ENCODE results near the gene OPALIN.

The OPALIN gene

GRCh38 chr10:96387601-96388000, 28.8 kb upstream of the OPALIN start:
- Histone ChIP-seq H3K9me3 (ENCODE audit: control insufficient read depth, low read depth, low read length) (no peaks in the 10 kb centered on the region), H3K4me3 (ENCODE audit: low read length) (no peak overlapping the region), H3K4me1 (ENCODE audit: control insufficient read depth, low read depth, low read length) (no peaks in the 10 kb centered on the region), H3K36me3 (ENCODE audit: control insufficient read depth, low read depth, low read length) (no peaks in the 10 kb centered on the region), H3K27ac (ENCODE audit: low read length) (no peak overlapping the region), H3K27me3 (ENCODE audit: control insufficient read depth, insufficient read depth, low read length) (no peaks in the 10 kb centered on the region), H3K9ac (ENCODE audit: low read length) (no peak overlapping the region)

- Histone ChIP-seq H3K27me3 (ENCODE audit: control insufficient read depth, insufficient read depth, low read length) (no peaks in the 10 kb centered on the region), H3K36me3 (ENCODE audit: control insufficient read depth, low read depth, low read length) (no peaks in the 10 kb centered on the region), H3K27ac (ENCODE audit: low read length) (no peak overlapping the region), H3K9me3 (ENCODE audit: control insufficient read depth, low read depth, low read length) (no peaks in the 10 kb centered on the region), H3K4me3 (ENCODE audit: low read length) (no peak overlapping the region), H3K9ac (ENCODE audit: low read length) (no peak overlapping the region), H3K4me1 (ENCODE audit: control insufficient read depth, low read depth, low read length) (no peaks in the 10 kb centered on the region)
Measured at GRCh38 chr10:96387161-96387560, 28.4 kb upstream of the OPALIN start.

GRCh38 chr10:96384506-96384905, 25.7 kb upstream of the OPALIN start:
- Histone ChIP-seq H3K27me3 (ENCODE audit: control insufficient read depth, insufficient read depth, low read length) (no peaks in the 10 kb centered on the region), H3K4me1 (ENCODE audit: control insufficient read depth, low read depth, low read length) (no peaks in the 10 kb centered on the region), H3K27ac (ENCODE audit: low read length) (no peak overlapping the region), H3K9ac (ENCODE audit: low read length) (no peak overlapping the region), H3K4me3 (ENCODE audit: low read length) (no peak overlapping the region), H3K36me3 (ENCODE audit: control insufficient read depth, low read depth, low read length) (no peaks in the 10 kb centered on the region), H3K9me3 (ENCODE audit: control insufficient read depth, low read depth, low read length) (no peaks in the 10 kb centered on the region)

GRCh38 chr10:96380821-96381220, 22.0 kb upstream of the OPALIN start:
- Histone ChIP-seq H3K9ac (ENCODE audit: low read length) (no peak overlapping the region), H3K4me3 (ENCODE audit: low read length) (no peak overlapping the region), H3K27ac (ENCODE audit: low read length) (no peak overlapping the region)

GRCh38 chr10:96379758-96380157, 21.0 kb upstream of the OPALIN start:
- Histone ChIP-seq H3K9ac (ENCODE audit: low read length) (no peak overlapping the region), H3K4me1 (ENCODE audit: control insufficient read depth, low read depth, low read length) (peaks cover 4% of the 10 kb centered on the region), H3K27me3 (ENCODE audit: control insufficient read depth, insufficient read depth, low read length) (peaks cover 3% of the 10 kb centered on the region), H3K36me3 (ENCODE audit: control insufficient read depth, low read depth, low read length) (no peaks in the 10 kb centered on the region), H3K27ac (ENCODE audit: low read length) (no peak overlapping the region), H3K4me3 (ENCODE audit: low read length) (no peak overlapping the region), H3K9me3 (ENCODE audit: control insufficient read depth, low read depth, low read length) (no peaks in the 10 kb centered on the region)

More at GRCh38 chr10:96380821-96381220, 22.0 kb upstream of the OPALIN start:
- H3K27me3 ChIP-seq (ENCODE audit: control insufficient read depth, insufficient read depth, low read length): no peaks in the 10 kb centered on the region
- H3K9me3 ChIP-seq (ENCODE audit: control insufficient read depth, low read depth, low read length): no peaks in the 10 kb centered on the region
- H3K4me1 ChIP-seq (ENCODE audit: control insufficient read depth, low read depth, low read length): no peaks in the 10 kb centered on the region
- no peaks in the 10 kb centered on the region for H3K36me3 ChIP-seq (ENCODE audit: control insufficient read depth, low read depth, low read length)

GRCh38 chr10:96378741-96379140, 19.9 kb upstream of the OPALIN start:
- H3K4me3 ChIP-seq (ENCODE audit: low read length): no peak overlapping the region
- no peak overlapping the region for H3K9ac ChIP-seq (ENCODE audit: low read length)
- peaks cover 9% of the 10 kb centered on the region for H3K4me1 ChIP-seq (ENCODE audit: control insufficient read depth, low read depth, low read length)
- no peak overlapping the region for H3K27ac ChIP-seq (ENCODE audit: low read length)
- H3K9me3 ChIP-seq (ENCODE audit: control insufficient read depth, low read depth, low read length): no peaks in the 10 kb centered on the region
- H3K36me3 ChIP-seq (ENCODE audit: control insufficient read depth, low read depth, low read length): no peaks in the 10 kb centered on the region
- H3K27me3 ChIP-seq (ENCODE audit: control insufficient read depth, insufficient read depth, low read length): peaks cover 13% of the 10 kb centered on the region

GRCh38 chr10:96377816-96378294, 19.1 kb upstream of the OPALIN start:
- Histone ChIP-seq H3K4me3 (ENCODE audit: low read length) (no peak overlapping the region), H3K27me3 (ENCODE audit: control insufficient read depth, insufficient read depth, low read length) (peaks cover 13% of the 10 kb centered on the region), H3K9ac (ENCODE audit: low read length) (no peak overlapping the region), H3K36me3 (ENCODE audit: control insufficient read depth, low read depth, low read length) (no peaks in the 10 kb centered on the region), H3K9me3 (ENCODE audit: control insufficient read depth, low read depth, low read length) (no peaks in the 10 kb centered on the region), H3K4me1 (ENCODE audit: control insufficient read depth, low read depth, low read length) (peaks cover 9% of the 10 kb centered on the region), H3K27ac (ENCODE audit: low read length) (no peak overlapping the region)

GRCh38 chr10:96376483-96376882, 17.7 kb upstream of the OPALIN start:
- Histone ChIP-seq H3K4me3 (ENCODE audit: low read length) (no peak overlapping the region), H3K27me3 (ENCODE audit: control insufficient read depth, insufficient read depth, low read length) (peaks cover 13% of the 10 kb centered on the region), H3K9me3 (ENCODE audit: control insufficient read depth, low read depth, low read length) (no peaks in the 10 kb centered on the region), H3K36me3 (ENCODE audit: control insufficient read depth, low read depth, low read length) (no peaks in the 10 kb centered on the region), H3K27ac (ENCODE audit: low read length) (no peak overlapping the region), H3K4me1 (ENCODE audit: control insufficient read depth, low read depth, low read length) (peaks cover 12% of the 10 kb centered on the region), H3K9ac (ENCODE audit: low read length) (no peak overlapping the region)

- Histone ChIP-seq H3K27ac (ENCODE audit: low read length) (no peak overlapping the region), H3K4me3 (ENCODE audit: low read length) (peak overlapping the region; percentile 68), H3K36me3 (ENCODE audit: control insufficient read depth, low read depth, low read length) (no peaks in the 10 kb centered on the region), H3K9me3 (ENCODE audit: control insufficient read depth, low read depth, low read length) (no peaks in the 10 kb centered on the region), H3K27me3 (ENCODE audit: control insufficient read depth, insufficient read depth, low read length) (peaks cover 13% of the 10 kb centered on the region), H3K4me1 (ENCODE audit: control insufficient read depth, low read depth, low read length) (peaks cover 12% of the 10 kb centered on the region), H3K9ac (ENCODE audit: low read length) (peak overlapping the region; percentile 25)
Measured at GRCh38 chr10:96374985-96375830, 16.4 kb upstream of the OPALIN start.

GRCh38 chr10:96374639-96374984, 15.8 kb upstream of the OPALIN start:
- H3K27me3 ChIP-seq (ENCODE audit: control insufficient read depth, insufficient read depth, low read length): peaks cover 13% of the 10 kb centered on the region
- H3K27ac ChIP-seq (ENCODE audit: low read length): no peak overlapping the region
- peak overlapping the region; percentile 68 for H3K4me3 ChIP-seq (ENCODE audit: low read length)
- peaks cover 12% of the 10 kb centered on the region for H3K4me1 ChIP-seq (ENCODE audit: control insufficient read depth, low read depth, low read length)
- no peaks in the 10 kb centered on the region for H3K9me3 ChIP-seq (ENCODE audit: control insufficient read depth, low read depth, low read length)
- no peaks in the 10 kb centered on the region for H3K36me3 ChIP-seq (ENCODE audit: control insufficient read depth, low read depth, low read length)
- H3K9ac ChIP-seq (ENCODE audit: low read length): no peak overlapping the region

GRCh38 chr10:96374004-96374403, 15.2 kb upstream of the OPALIN start:
- Histone ChIP-seq H3K9me3 (ENCODE audit: control insufficient read depth, low read depth, low read length) (no peaks in the 10 kb centered on the region), H3K27ac (ENCODE audit: low read length) (no peak overlapping the region), H3K36me3 (ENCODE audit: control insufficient read depth, low read depth, low read length) (no peaks in the 10 kb centered on the region), H3K9ac (ENCODE audit: low read length) (no peak overlapping the region), H3K4me1 (ENCODE audit: control insufficient read depth, low read depth, low read length) (peaks cover 12% of the 10 kb centered on the region), H3K27me3 (ENCODE audit: control insufficient read depth, insufficient read depth, low read length) (peaks cover 13% of the 10 kb centered on the region), H3K4me3 (ENCODE audit: low read length) (no peak overlapping the region)

GRCh38 chr10:96371356-96371755, 12.6 kb upstream of the OPALIN start:
- H3K4me3 ChIP-seq (ENCODE audit: low read length): no peak overlapping the region
- no peaks in the 10 kb centered on the region for H3K9me3 ChIP-seq (ENCODE audit: control insufficient read depth, low read depth, low read length)
- no peaks in the 10 kb centered on the region for H3K36me3 ChIP-seq (ENCODE audit: control insufficient read depth, low read depth, low read length)
- peaks cover 13% of the 10 kb centered on the region for H3K27me3 ChIP-seq (ENCODE audit: control insufficient read depth, insufficient read depth, low read length)
- no peak overlapping the region for H3K27ac ChIP-seq (ENCODE audit: low read length)
- no peak overlapping the region for H3K9ac ChIP-seq (ENCODE audit: low read length)
- peaks cover 12% of the 10 kb centered on the region for H3K4me1 ChIP-seq (ENCODE audit: control insufficient read depth, low read depth, low read length)

All from iPS-18a (cell line).